ENCODE results near the gene PPP2R1B. TPM values are rescaled to one million over a fixed set of nuclear protein-coding genes. Genes with fewer than 3 reads are reported as not detected.

Gene PPP2R1B
- total and polyA plus RNA-seq, 2 of the 8 experiments (the other 6 are each of a cell fraction or from before 2014, with no cell fraction given) = 25.8 to 87.0 TPM

DNA sequence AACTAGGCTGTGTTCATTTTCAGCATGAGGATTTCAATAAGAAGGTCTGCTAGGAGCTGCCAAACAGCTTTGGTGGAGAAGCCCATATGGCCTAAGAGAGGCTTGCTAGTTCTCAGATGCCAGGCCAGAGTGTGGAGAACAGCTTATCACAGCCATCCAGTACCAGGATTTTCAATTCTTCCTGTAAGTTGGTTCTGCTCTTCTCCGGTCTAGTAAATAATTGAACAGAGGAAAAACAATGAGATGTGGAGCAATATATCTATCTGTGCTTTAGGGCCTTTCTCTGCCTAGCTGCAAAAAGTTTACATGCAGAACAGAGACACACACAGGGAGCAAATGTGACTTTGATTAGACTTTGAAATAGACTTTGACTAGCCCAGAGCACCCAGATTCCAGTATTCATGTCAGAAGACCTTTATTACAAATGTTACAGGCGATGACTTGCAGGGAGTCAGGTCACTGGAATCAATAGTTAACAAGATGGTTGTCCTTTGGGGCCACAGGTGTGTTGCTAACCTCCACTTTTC lies 19.8 kb upstream of the PPP2R1B start (continued):
- no peak for TF ChIP-seq SUZ12 (IDR thresholded peaks at IDR 0.05; ENCODE audit: low read length)

Data from H1 (cell line).